ENCODE measurements around the gene CMTR1. TPM values are rescaled to one million over a fixed set of nuclear protein-coding genes. Genes with fewer than 3 reads are reported as not detected.

CMTR1 gene
- total RNA-seq, 1 donor from 2014 or later, result 57.1 TPM

- no peaks in the 10 kb centered on the region for H3K27me3 Mint-ChIP-seq
- H3K4me3 Mint-ChIP-seq, result no peak overlapping the region
Measured at GRCh38 chr6:37486121-37486839, 53.3 kb downstream of the CMTR1 start.

GRCh38 chr6:37487591-37488380, 54.8 kb downstream of the CMTR1 start:
- Mint-ChIP-seq H3K27ac (peak overlapping the region; percentile 53), H3K36me3 (ENCODE audit: low read depth) (peaks cover 20% of the 10 kb centered on the region), H3K9me3 (no peaks in the 10 kb centered on the region), H3K4me1 (peaks cover 32% of the 10 kb centered on the region), H3K27me3 (no peaks in the 10 kb centered on the region), H3K4me3 (no peak overlapping the region)
- no peak for DNase-seq
- intact Hi-C loops (cut with micrococcal nuclease), result no loop called here

More at GRCh38 chr6:37486121-37486839, 53.3 kb downstream of the CMTR1 start:
- intact Hi-C loops (cut with micrococcal nuclease), result no loop called here
- no peaks in the 10 kb centered on the region for H3K9me3 Mint-ChIP-seq
- DNase-seq, result no peak
- H3K27ac Mint-ChIP-seq, result no peak overlapping the region
- peaks cover 25% of the 10 kb centered on the region for H3K36me3 Mint-ChIP-seq (ENCODE audit: low read depth)
- H3K4me1 Mint-ChIP-seq, result peaks cover 19% of the 10 kb centered on the region

GRCh38 chr6:37488476-37488875, 55.5 kb downstream of the CMTR1 start:
- H3K36me3 Mint-ChIP-seq (ENCODE audit: low read depth), result peaks cover 13% of the 10 kb centered on the region
- no peaks in the 10 kb centered on the region for H3K27me3 Mint-ChIP-seq
- peak overlapping the region; percentile 79 for H3K27ac Mint-ChIP-seq
- intact Hi-C loops (cut with micrococcal nuclease), result no loop called here
- H3K4me3 Mint-ChIP-seq, result no peak overlapping the region
- no peaks in the 10 kb centered on the region for H3K9me3 Mint-ChIP-seq
- DNase-seq, result no peak
- H3K4me1 Mint-ChIP-seq, result peaks cover 34% of the 10 kb centered on the region

GRCh38 chr6:37489697-37490336, 56.8 kb downstream of the CMTR1 start:
- Mint-ChIP-seq H3K36me3 (ENCODE audit: low read depth) (peaks cover 17% of the 10 kb centered on the region), H3K27me3 (no peaks in the 10 kb centered on the region), H3K4me1 (peaks cover 36% of the 10 kb centered on the region), H3K27ac (peak overlapping the region; percentile 64), H3K4me3 (no peak overlapping the region), H3K9me3 (no peaks in the 10 kb centered on the region)
- no peak for DNase-seq
- intact Hi-C loops (cut with micrococcal nuclease), result no loop called here

GRCh38 chr6:37490536-37491170, 57.6 kb downstream of the CMTR1 start:
- no peaks in the 10 kb centered on the region for H3K27me3 Mint-ChIP-seq
- no peak overlapping the region for H3K4me3 Mint-ChIP-seq

GRCh38 chr6:37491171-37491829, 58.3 kb downstream of the CMTR1 start:
- intact Hi-C loops (cut with micrococcal nuclease), result no loop called here
- H3K4me1 Mint-ChIP-seq, result peaks cover 47% of the 10 kb centered on the region
- no peak overlapping the region for H3K4me3 Mint-ChIP-seq

More at GRCh38 chr6:37490536-37491170, 57.6 kb downstream of the CMTR1 start:
- H3K4me1 Mint-ChIP-seq, result peaks cover 44% of the 10 kb centered on the region
- no peaks in the 10 kb centered on the region for H3K9me3 Mint-ChIP-seq
- intact Hi-C loops (cut with micrococcal nuclease), result no loop called here
- no peak for DNase-seq
- H3K36me3 Mint-ChIP-seq (ENCODE audit: low read depth), result peaks cover 19% of the 10 kb centered on the region
- peak overlapping the region; percentile 51 for H3K27ac Mint-ChIP-seq

GRCh38 chr6:37491830-37492208, 58.8 kb downstream of the CMTR1 start:
- no peaks in the 10 kb centered on the region for H3K27me3 Mint-ChIP-seq
- no peaks in the 10 kb centered on the region for H3K9me3 Mint-ChIP-seq
- H3K4me3 Mint-ChIP-seq, result no peak overlapping the region
- peak overlapping the region; percentile 48 for H3K27ac Mint-ChIP-seq
- peaks cover 24% of the 10 kb centered on the region for H3K36me3 Mint-ChIP-seq (ENCODE audit: low read depth)
- intact Hi-C loops (cut with micrococcal nuclease), result no loop called here
- peaks cover 49% of the 10 kb centered on the region for H3K4me1 Mint-ChIP-seq
- DNase-seq, result no peak

More at GRCh38 chr6:37491171-37491829, 58.3 kb downstream of the CMTR1 start:
- H3K27ac Mint-ChIP-seq, result peak overlapping the region; percentile 48
- no peak for DNase-seq
- no peaks in the 10 kb centered on the region for H3K9me3 Mint-ChIP-seq
- H3K36me3 Mint-ChIP-seq (ENCODE audit: low read depth), result peaks cover 19% of the 10 kb centered on the region
- H3K27me3 Mint-ChIP-seq, result no peaks in the 10 kb centered on the region

GRCh38 chr6:37492236-37492972, 59.4 kb downstream of the CMTR1 start:
- peaks cover 54% of the 10 kb centered on the region for H3K4me1 Mint-ChIP-seq
- DNase-seq, result no peak
- intact Hi-C loops (cut with micrococcal nuclease), result no loop called here
- H3K36me3 Mint-ChIP-seq (ENCODE audit: low read depth), result peaks cover 24% of the 10 kb centered on the region
- no peaks in the 10 kb centered on the region for H3K9me3 Mint-ChIP-seq
- peak overlapping the region; percentile 65 for H3K27ac Mint-ChIP-seq
- no peaks in the 10 kb centered on the region for H3K27me3 Mint-ChIP-seq
- H3K4me3 Mint-ChIP-seq, result no peak overlapping the region

- H3K9me3 Mint-ChIP-seq, result no peaks in the 10 kb centered on the region
- no peak overlapping the region for H3K27ac Mint-ChIP-seq
- no peaks in the 10 kb centered on the region for H3K27me3 Mint-ChIP-seq
- peaks cover 20% of the 10 kb centered on the region for H3K36me3 Mint-ChIP-seq (ENCODE audit: low read depth)
- intact Hi-C loops (cut with micrococcal nuclease), result no loop called here
- DNase-seq, result no peak
- H3K4me1 Mint-ChIP-seq, result peaks cover 57% of the 10 kb centered on the region
- no peak overlapping the region for H3K4me3 Mint-ChIP-seq
Measured at GRCh38 chr6:37492991-37493660, 60.1 kb downstream of the CMTR1 start.

- Mint-ChIP-seq H3K27ac (no peak overlapping the region), H3K4me1 (peaks cover 55% of the 10 kb centered on the region), H3K4me3 (no peak overlapping the region), H3K36me3 (ENCODE audit: low read depth) (peaks cover 15% of the 10 kb centered on the region), H3K27me3 (no peaks in the 10 kb centered on the region), H3K9me3 (no peaks in the 10 kb centered on the region)
- intact Hi-C loops (cut with micrococcal nuclease), result no loop called here
- DNase-seq, result no peak
Measured at GRCh38 chr6:37493661-37493995, 60.6 kb downstream of the CMTR1 start.

GRCh38 chr6:37495244-37495934, 62.4 kb downstream of the CMTR1 start:
- Mint-ChIP-seq H3K4me1 (peaks cover 63% of the 10 kb centered on the region), H3K27me3 (no peaks in the 10 kb centered on the region), H3K36me3 (ENCODE audit: low read depth) (peaks cover 17% of the 10 kb centered on the region), H3K9me3 (no peaks in the 10 kb centered on the region), H3K4me3 (peak overlapping the region; percentile 60), H3K27ac (peak overlapping the region; percentile 90)
- intact Hi-C loops (cut with micrococcal nuclease), result loop anchor here (1.0 to 5.0 kb wide), 3 partner anchors 22 to 63 kb away; partner anchors contain the start of gene CMTR1
- DNase-seq, result no peak

Measured in activated CD4-positive, alpha-beta T cell treated with anti-CD3 and anti-CD28 coated beads, Interleukin-2, amount 10 ng/mL, durations not matched to agents 24 days and 14 days (primary cell).